K562 (cell line): Measurements from ENCODE around the gene SMCHD1. TPM values are rescaled to one million over a fixed set of nuclear protein-coding genes. Genes with fewer than 3 reads are reported as not detected.
"Not testable (repeated sequence)": the region's sequence is repeated elsewhere in the genome, so short reads cannot be mapped to it uniquely, and the experiment has no call there.

Experiments
- ATAC-seq: fragments of 200-7000 bp; cut with Tn5 transposase; 3 replicates; pipeline ENCODE4 v1.9.1; 2020; ENCODE audit warnings: moderate library complexity
- BruUV-seq: library from RNA; stranded (reverse); fragments of 400-500 nt; replicated peaks from 2 replicates; lab custom pipeline; 2021; lab: Mats Ljungman, UMichigan
- CTCF ChIA-PET: fragments of 300-600 bp; formaldehyde crosslinking; extraction: SDS; loops from one replicate; lab custom pipeline; 2021; ENCODE audit warnings: low intra/inter-chr PET ratio; lab: Yijun Ruan, JAX
- POLR2A ChIA-PET: fragments of 300-600, 350-650 bp; sonication (Branson Sonifier 250); formaldehyde crosslinking; extraction: SDS; loops from one replicate; lab custom pipeline; 2021; ENCODE audit warnings: antibody characterized with exemption, inconsistent platforms; lab: Yijun Ruan, JAX
- DNase-seq, 4 experiments: peaks; one replicate each; pipeline versions ENCODE4 v3.0.0 to v3.0.0-alpha.2; 2011 to 2018; ENCODE audit warnings: low spot score in 3 of 4, mixed read lengths in 3 of 4; ENCODE audit errors: extremely low read depth in 1 of 4
- FAIRE-seq: peaks from 2 replicates; lab custom pipeline; 2011; peaks lifted over from hg19 to GRCh38; lab: Jason Lieb, UNC
- H2AFZ ChIP-seq: 2 replicates; pipeline ENCODE4 v1.6.0; 2011; ENCODE audit warnings: low read depth, low read length, control low read depth, inconsistent platforms
- H3K27ac ChIP-seq: fragments of 200-600 bp; 3 replicates; pipeline ENCODE4 v1.8.0; 2011; ENCODE audit warnings: low read depth, mild to moderate bottlenecking, control low read depth, inconsistent platforms, low read length, moderate library complexity, mixed read lengths; ENCODE audit errors: extremely low read depth
- H3K27me3 ChIP-seq, 2 experiments: fragments of 300-600 bp in 1 of 2; 2 replicates in 1 of 2; 3 replicates in 1 of 2; pipeline versions ENCODE4 v1.6.0 to v1.8.0; 2011; ENCODE audit warnings: inconsistent platforms in 2 of 2, low read length in 2 of 2, mild to moderate bottlenecking in 1 of 2, mixed read lengths in 1 of 2, moderate library complexity in 1 of 2; ENCODE audit not compliant: control insufficient read depth in 2 of 2, insufficient read depth in 2 of 2
- H3K36me3 ChIP-seq: fragments of 300-600 bp; 3 replicates; pipeline ENCODE4 v1.8.0; 2011; ENCODE audit warnings: mild to moderate bottlenecking, low read length, inconsistent platforms; ENCODE audit not compliant: control insufficient read depth, insufficient read depth
- H3K4me1 ChIP-seq, 2 experiments: fragments of 200-600 bp in 1 of 2; replicated peaks in 1 of 2; 2 replicates in 1 of 2; 3 replicates in 1 of 2; pipeline versions ENCODE4 v1.5.1 to v1.8.0; 2011; ENCODE audit warnings: inconsistent platforms in 2 of 2, low read length in 2 of 2, mild to moderate bottlenecking in 1 of 2, mixed read lengths in 1 of 2, moderate library complexity in 1 of 2; ENCODE audit not compliant: control insufficient read depth in 2 of 2, insufficient read depth in 2 of 2
- H3K4me2 ChIP-seq: 2 replicates; pipeline ENCODE4 v1.6.1; 2011; ENCODE audit warnings: low read length, control low read depth, inconsistent platforms, mixed read lengths; ENCODE audit not compliant: insufficient read depth
- H3K4me3 ChIP-seq: fragments of 200-600 bp; sonication (generic), shearing (Covaris generic); 2 replicates; pipeline ENCODE4 v1.5.1; 2016; ENCODE audit warnings: control low read depth, inconsistent platforms
- H3K79me2 ChIP-seq: fragments of 200-600 bp; 3 replicates; pipeline ENCODE4 v1.8.0; 2011; ENCODE audit warnings: low read length, inconsistent platforms; ENCODE audit not compliant: control insufficient read depth, insufficient read depth
- H3K9ac ChIP-seq, 2 experiments: 2 replicates each; pipeline versions ENCODE4 v1.6.0 to v1.6.1; 2011; ENCODE audit warnings: low read depth in 2 of 2, low read length in 2 of 2, control low read depth in 1 of 2, inconsistent platforms in 1 of 2, mild to moderate bottlenecking in 1 of 2, mixed read lengths in 1 of 2; ENCODE audit not compliant: insufficient read depth in 1 of 2
- H3K9me1 ChIP-seq: one replicate; pipeline ENCODE4 v1.6.0; 2011; ENCODE audit warnings: inconsistent platforms, mild to moderate bottlenecking, low read length, moderate library complexity; ENCODE audit not compliant: control insufficient read depth, insufficient read depth
- H3K9me3 ChIP-seq: replicated peaks from 2 replicates; pipeline ENCODE4 v1.5.1; 2011; ENCODE audit warnings: low read depth, low read length, inconsistent platforms; ENCODE audit not compliant: control insufficient read depth, insufficient read depth
- H4K20me1 ChIP-seq: replicated peaks from 2 replicates; pipeline ENCODE4 v1.6.1; 2011; ENCODE audit warnings: low read length, inconsistent platforms, mixed read lengths; ENCODE audit not compliant: control insufficient read depth, insufficient read depth
- ARID1B ChIP-seq: fragments of 450-650 bp; IDR thresholded peaks from 2 replicates; pipeline ENCODE4 v1.6.1; 2016; ENCODE audit warnings: antibody characterized with exemption, mild to moderate bottlenecking, inconsistent platforms
- CBFA2T2 ChIP-seq: fragments of 450-650 bp; conservative IDR thresholded peaks from 2 replicates; pipeline ENCODE4 v1.6.1; 2017; ENCODE audit warnings: mild to moderate bottlenecking
- CBFA2T3 ChIP-seq: fragments of 450-650 bp; IDR thresholded peaks from 2 replicates; pipeline ENCODE4 v1.6.1; 2017
- KDM1A ChIP-seq, 2 experiments: fragments of 450-650 bp; IDR thresholded peaks; 2 replicates each; pipeline ENCODE4 v1.6.1; 2016; ENCODE audit warnings: mild to moderate bottlenecking in 2 of 2
- NCOR1 ChIP-seq: fragments of 450-650 bp; IDR thresholded peaks from 2 replicates; pipeline ENCODE4 v1.6.1; 2016; ENCODE audit warnings: mild to moderate bottlenecking, moderate library complexity
- TAL1 ChIP-seq: fragments of 450-650 bp; IDR thresholded peaks from 2 replicates; pipeline ENCODE4 v1.6.1; 2016; ENCODE audit warnings: mild to moderate bottlenecking
- TCF3 ChIP-seq: sonication (generic); formaldehyde crosslinking; IDR thresholded peaks from 2 replicates; pipeline ENCODE4 v1.4.0; 2020; ENCODE audit warnings: mild to moderate bottlenecking, missing genetic modification reagents
- ZNF121 ChIP-seq: sonication (generic); formaldehyde crosslinking; conservative IDR thresholded peaks from 2 replicates; pipeline ENCODE4 v1.8.0; 2022; ENCODE audit warnings: missing genetic modification reagents
- WGBS: fragments of 100-300 bp; shearing (Covaris generic); methylation state at CpG from one replicate; pipeline ENCODE4 v1.1.6; 2016; ENCODE audit warnings: low coverage, mixed read lengths; ENCODE audit not compliant: insufficient coverage; ENCODE audit errors: missing lambda C conversion rate; 5-methylcytosine and 5-hydroxymethylcytosine counted together
- in situ Hi-C: fragments of 300-500 bp; cut with MboI; formaldehyde crosslinking; loops from 4 replicates; pipeline ENCODE4 v1.15.0; 2018; ENCODE audit warnings: inconsistent platforms, mixed read lengths
- intact Hi-C: fragments of 100-400 bp; cut with micrococcal nuclease; formaldehyde crosslinking; loops from 2 replicates; pipeline ENCODE4 v1.14.2; 2022
- polyA plus RNA-seq, 8 experiments: library from polyadenylated mRNA; depleted of rRNA in 4 of 8; stranded (reverse) in 5 of 8; unstranded in 3 of 8; fragments of >200 nt; fragmentation: Nextera tagmentation in 2 of 8; fragmentation: Illumina TruSeq in 1 of 8; extraction: Ambion mirVana in 2 of 8; extraction: Trizol in 1 of 8; gene quantifications; 2 replicates each; pipeline versions ENCODE4 v1.2.1 to v1.2.3, GENCODE V29; 2011 to 2014; ENCODE audit warnings: inconsistent platforms in 1 of 8, missing spikeins in 1 of 8
- total RNA-seq, 7 experiments: library from RNA; depleted of rRNA in 6 of 7; stranded (reverse); fragments of >200 nt in 6 of 7; fragmentation: Illumina TruSeq in 2 of 7; extraction: Trizol in 2 of 7; gene quantifications; 2 replicates each; pipeline versions ENCODE4 v1.2.1 to v1.2.3, GENCODE V29; 2011 to 2021; ENCODE audit warnings: low replicate concordance in 1 of 7

Gene SMCHD1
- total and polyA plus RNA-seq, 9 of the 15 experiments (the other 6 are each of a cell fraction or from before 2014, with no cell fraction given), result 6.3 to 144 (median 72.7) TPM

DNA sequence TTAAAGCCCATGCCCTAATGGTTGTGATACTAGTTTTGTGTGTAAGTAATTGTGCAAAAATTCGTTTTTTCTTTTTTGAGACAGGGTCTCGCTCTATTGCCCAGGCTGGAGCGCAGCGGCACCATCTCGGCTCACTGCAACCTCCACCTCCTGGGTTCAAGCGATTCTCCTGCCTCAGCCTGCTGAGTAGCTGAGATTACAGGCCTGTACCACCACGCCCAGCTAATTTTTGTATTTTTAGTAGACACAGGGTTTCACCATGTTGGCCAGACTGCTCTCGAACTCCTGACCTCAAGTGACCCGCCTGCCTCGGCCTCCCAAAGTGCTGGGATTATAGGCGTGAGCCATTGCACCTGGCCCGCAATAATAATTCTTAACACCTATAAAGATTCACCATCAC is 196.9 kb downstream of the SMCHD1 start:
- H3K9me3 ChIP-seq, ATAC-seq, H3K4me2 ChIP-seq, H3K4me3 ChIP-seq, H3K9me1 ChIP-seq, intact Hi-C loops, H3K27ac ChIP-seq, H3K27me3 ChIP-seq, H3K9ac ChIP-seq, H3K79me2 ChIP-seq, in situ Hi-C loops, BruUV-seq, CTCF ChIA-PET, H2AFZ ChIP-seq, H4K20me1 ChIP-seq, FAIRE-seq, H3K36me3 ChIP-seq, DNase-seq: not testable (repeated sequence)
- POLR2A ChIA-PET, result interaction anchor here (0.6 kb wide), 1 partner anchor 26 kb away, joined by 3 read pairs; no protein-coding TSS in a partner anchor
- peak; percentile 38; the same call in 1 of the 2 replicates for TF ChIP-seq NCOR1
- peak; percentile 30; the same call in 1 of the 2 replicates for TF ChIP-seq TAL1
- TF ChIP-seq TCF3 (CRISPR knock-in tag), result peak; percentile 36; the same call in 1 of the 2 replicates
- 0 out of 2 replicates have a peak, but pooled peaks have one; percentile 21 for TF ChIP-seq CBFA2T2
- TF ChIP-seq CBFA2T3, result peak; percentile 59
- TF ChIP-seq KDM1A (IDR thresholded peaks at IDR 0.05), result 0 out of 4 replicates have a peak, but pooled peaks have one; percentile 10 to 39
- peak; percentile 61 for TF ChIP-seq ZNF121 (CRISPR knock-in tag)
- TF ChIP-seq ARID1B, result peak; percentile 40; the same call in 1 of the 2 replicates
- WGBS, result 53% methylated on average over 12 of the region's 12 CpGs
- H3K4me1 ChIP-seq, result peaks cover 59 to 68% of the 10 kb centered on the region in 2 experiments
